ENCODE measurements around the gene KRT4.

KRT4 gene

DNA sequence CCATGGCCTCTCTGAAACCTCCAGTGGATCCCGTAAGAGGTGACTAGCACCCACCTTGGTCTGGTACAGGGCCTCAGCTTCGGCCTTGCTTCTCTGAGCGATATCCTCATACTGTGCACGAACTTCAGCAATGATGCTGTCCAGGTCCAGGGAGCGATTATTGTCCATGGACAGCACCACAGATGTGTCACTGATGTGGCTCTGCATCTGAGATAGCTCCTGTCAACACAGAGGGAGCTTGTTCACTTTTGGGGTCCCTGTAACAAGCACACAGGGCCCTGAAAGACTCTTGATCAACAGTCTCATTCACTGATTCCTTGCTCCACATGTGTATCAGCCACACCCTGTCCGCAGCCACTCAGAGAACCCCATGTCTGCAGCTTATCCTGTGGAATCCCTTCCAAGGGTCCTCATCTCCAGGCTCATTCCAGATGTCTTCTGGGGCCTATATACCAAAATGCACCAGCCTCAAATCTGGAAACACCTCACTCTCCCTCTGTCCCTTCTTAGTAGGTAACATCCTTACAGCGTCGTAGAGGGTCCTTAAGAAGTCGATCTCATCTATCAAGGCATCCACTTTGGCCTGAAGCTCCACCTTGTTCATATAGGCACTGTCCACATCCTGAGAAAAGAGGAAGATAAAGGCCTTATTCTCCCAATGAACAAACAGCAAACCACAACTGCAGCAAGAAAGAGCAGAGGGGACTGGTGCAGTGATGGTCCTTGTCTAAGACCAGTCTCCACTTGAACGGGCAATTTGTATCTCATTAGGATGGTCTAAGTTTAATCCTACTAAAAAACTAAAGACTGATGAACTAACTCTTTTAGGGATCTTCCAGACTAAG lies 21.5 kb downstream of the KRT4 start:
- no peak for DNase-seq (ENCODE audit: low spot score)

DNA sequence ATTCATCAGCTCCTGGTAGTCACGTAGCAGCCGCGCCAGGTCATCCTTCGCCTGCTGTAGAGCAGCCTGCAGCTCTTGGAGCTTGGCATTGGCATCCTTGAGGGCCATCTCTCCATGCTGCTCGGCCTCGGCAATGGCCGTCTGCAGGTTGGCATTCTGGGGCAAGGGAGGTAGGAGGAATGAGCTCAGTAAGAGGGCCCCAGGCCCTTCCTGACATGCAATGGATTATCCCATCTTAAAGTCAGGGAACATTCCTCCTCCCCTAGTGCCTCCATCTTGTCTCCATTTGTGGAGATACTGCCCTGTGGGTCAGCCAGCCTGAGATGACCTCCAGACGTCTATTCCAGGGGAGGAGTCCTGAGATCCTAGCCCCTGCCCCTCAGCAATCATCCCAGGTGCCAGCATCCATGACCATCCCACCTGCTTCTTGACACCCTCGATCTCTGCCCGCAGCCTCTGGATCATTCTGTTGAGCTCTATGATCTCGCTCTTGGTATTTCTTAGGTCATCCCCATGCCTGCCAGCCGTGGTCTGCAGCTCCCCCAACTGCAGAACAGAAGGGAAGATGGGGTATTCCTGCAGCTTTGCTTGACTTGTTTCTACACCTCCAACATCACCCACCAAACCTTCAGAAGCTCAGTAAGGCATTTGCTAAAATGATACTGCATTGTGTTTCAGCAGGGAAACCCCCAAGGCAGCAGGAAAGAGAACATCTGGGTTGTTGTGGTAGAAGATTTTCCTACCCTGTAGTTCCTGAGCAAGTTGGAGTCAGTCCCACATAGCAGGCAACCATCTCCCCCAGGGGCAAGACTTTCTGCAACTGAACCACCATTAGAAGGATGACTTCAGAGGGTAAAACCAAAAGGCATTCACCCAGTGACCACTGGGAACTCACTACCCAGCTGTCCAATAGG lies 22.4 kb downstream of the KRT4 start:
- no peak for DNase-seq (ENCODE audit: low spot score)

DNA sequence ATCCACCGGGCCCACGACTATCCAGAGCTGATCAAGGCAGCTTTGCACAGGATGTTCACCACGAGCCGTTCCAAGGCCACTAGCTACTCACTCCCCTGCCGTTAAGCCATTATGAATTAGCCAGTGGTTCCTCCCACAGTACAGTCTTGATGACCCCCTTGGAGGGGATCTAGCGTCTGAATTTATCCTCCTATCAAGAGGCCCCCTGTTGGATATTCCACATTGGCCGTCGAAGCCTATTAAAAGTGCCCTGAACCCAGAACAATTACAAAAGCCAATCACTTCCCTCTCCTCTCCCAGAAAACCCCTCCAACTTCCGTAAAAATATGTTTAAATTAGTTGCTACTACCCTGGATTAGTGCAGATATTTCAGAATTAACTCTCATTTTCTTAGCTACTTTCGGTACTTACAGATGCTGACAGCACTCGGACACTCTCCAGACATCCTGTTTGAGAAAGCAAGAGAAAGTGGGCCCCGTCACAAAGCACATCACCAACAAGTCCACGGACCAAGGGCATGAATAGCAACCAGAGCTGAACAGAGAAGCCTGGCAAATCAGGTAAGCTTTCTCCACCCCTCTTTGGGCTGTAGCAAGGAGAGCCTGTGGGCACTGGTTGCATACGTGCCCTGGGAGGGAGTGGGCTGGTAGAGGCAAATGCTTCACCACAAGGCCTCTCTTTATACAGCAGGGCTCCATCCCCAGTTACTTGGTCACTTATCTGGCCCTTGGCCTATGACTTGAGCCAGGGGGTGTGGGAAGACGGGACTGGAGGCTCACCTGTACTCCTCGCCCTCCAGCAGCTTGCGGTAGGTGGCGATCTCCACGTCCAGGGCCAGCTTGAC lies 23.3 kb downstream of the KRT4 start:
- no peak for DNase-seq (ENCODE audit: low spot score)

GRCh38 chr12:52789637-52790426 lies 24.1 kb downstream of the KRT4 start:
- no peak for DNase-seq (ENCODE audit: low spot score)

DNA sequence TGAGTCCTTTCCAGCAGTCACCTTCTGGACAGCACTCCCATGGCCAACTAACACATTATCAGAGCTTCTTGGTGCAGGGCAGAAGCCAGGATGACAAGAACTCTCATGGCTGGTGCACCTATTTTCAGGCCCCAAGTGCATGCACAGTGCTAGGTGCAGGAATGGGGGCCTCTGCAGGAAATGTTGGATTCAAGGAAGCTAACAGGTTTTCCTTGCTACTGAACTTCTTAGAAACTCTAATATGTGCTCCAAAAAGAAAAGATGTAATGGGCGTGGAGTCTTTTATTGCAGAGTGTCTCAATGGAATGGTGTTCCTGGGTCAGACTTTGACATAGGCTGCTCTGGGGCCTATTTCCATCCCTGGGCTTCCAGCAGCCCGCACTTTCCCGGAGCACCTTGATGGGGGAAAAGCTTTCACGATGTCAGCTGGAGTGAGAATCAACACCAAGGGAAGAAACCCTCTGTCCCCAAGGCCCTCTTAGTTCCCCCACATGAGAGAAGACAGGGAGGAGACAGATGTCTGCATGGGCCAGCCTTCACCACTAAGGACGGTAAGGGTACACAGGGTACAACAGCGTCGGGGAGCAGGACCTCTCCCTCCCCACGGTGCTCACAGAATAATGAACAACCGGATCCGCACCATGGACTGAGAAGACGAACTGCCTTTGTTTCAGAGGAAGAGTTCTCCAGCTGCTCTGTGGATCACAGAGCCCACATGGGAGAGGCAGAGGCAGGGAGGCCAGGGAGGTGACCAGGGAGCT lies 24.9 kb downstream of the KRT4 start:
- DNase-seq (ENCODE audit: low spot score), result no peak

DNA sequence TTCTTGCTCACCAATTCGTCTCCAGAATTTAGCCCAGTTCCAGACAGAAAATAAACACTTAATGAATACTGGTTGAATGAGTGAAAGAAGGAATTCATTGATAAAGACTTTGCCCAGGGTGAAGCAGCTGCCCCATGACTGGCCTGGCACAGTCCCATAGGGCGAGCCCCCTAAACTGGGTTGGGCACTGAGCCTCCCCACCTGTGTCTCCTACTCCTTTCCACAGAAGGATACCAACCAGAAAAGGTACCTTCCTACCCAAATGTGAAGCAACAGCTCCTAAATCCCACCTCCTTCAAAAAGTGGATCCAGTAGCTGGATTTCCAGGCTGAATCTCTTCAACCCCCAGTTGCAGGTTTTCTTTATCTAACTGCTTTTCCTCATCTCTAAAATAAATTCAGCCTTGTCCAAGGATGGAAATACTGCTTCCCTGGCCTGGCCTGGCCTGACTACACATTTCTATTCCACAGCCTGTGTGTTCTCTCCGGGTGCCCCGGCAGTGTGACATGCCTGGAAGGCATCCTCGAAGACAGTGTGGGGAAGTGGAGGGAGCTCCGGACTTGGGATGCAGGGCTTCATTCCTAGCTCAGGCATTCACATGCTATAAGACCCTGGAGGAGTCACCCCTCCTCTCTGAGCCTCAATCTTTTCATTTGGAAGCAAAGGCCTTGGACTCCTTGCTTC lies 25.6 kb downstream of the KRT4 start:
- no peak for DNase-seq (ENCODE audit: low spot score)

- DNase-seq (ENCODE audit: low spot score), result no peak
These were observed 26.4 kb downstream of the KRT4 start for GRCh38 chr12:52787324-52788191.

- DNase-seq (ENCODE audit: low spot score), result no peak
These were observed 29.0 kb downstream of the KRT4 start for GRCh38 chr12:52784909-52785308.

GRCh38 chr12:52783563-52784316 lies 30.2 kb downstream of the KRT4 start:
- DNase-seq (ENCODE audit: low spot score), result no peak

- DNase-seq (ENCODE audit: low spot score), result no peak
These were observed 31.4 kb downstream of the KRT4 start for GRCh38 chr12:52782502-52782901.

DNA sequence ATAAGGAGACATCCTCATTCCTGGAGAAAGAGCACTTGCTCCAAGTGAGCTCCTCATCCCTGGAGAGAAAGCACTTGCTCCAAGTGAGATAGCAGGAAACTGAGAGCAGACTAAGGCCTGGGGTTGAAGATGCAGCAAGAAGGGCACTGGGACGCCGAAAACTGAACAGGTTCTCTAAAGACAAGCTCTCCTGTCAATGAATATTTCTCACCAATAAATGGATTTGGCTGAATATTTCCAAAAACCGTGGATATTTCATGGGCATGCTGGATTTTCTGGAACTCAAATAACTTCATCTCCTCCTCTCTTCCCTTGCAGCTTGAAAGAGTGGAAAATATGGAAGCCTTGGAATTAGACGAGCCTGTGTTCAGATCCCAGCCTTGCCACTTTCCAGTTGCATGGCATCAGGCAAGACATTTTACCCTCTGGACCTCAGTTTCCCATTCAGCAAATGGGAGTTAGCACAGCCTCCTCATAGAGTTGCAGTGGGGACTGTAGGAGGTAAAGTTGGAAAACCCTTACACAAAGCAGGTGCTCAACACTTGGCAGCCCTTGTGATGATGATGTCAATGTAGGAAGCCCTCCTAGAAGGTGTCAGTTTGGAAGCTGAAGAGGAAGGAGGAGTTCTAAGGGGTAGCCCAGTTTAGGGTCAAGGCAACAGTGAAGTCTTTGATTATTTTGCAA lies 32.4 kb downstream of the KRT4 start:
- DNase-seq (ENCODE audit: low spot score), result no peak

DNA sequence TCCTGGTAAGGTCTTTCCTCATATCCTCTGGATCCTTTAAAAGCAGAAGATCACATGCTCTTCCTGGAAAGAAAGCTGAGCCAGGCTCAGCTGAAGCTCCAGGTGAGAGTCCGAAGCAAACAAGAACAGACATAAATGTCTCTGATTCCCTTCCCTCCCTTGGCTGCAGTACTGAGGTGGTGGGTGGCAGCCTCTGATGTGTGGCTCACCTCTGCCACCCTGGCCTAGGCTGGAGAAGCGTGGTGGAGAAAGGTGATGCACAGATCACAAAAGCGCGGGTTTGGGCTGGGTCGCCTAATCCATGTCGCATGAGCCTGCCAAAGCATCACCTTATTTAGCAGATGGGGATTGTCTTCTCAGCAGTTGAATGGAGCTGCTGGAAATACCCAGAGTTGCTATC lies 34.0 kb downstream of the KRT4 start:
- no peak for DNase-seq (ENCODE audit: low spot score)

- no peak for DNase-seq (ENCODE audit: low spot score)
These were observed 35.1 kb downstream of the KRT4 start for GRCh38 chr12:52778833-52779232.

GRCh38 chr12:52777566-52777965 lies 36.4 kb downstream of the KRT4 start:
- no peak for DNase-seq (ENCODE audit: low spot score)

DNA sequence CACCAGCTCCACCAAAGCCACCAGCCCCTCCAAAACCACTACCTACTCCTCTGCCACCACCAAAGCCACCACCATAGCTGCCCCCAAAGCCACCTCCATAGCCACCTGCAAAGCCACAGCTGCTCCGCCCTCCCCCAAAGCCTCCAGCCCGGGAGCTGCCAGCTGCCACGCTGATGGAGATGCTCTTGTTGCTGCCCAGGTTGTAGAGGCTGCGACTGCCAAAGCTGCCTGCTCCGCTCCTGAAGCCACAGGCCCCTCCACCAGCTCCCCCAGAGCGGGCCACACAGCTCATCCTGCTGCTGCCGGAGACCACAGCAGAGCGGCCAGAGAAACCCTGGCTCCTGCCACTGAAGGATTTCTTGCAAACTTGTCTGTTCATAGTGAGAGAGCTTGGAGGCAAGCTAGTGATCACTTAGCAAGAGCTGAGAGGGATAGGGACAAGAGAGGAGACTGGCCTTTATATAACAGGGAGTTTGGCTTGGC lies 37.0 kb downstream of the KRT4 start, which contains the start of gene KRT76:
Gene KRT76, minus strand, starts transcription at position 433 of the 483 bp plus-strand sequence. Its CDS starts 54 bp downstream, at position 379.
- no peak for DNase-seq (ENCODE audit: low spot score)

DNA sequence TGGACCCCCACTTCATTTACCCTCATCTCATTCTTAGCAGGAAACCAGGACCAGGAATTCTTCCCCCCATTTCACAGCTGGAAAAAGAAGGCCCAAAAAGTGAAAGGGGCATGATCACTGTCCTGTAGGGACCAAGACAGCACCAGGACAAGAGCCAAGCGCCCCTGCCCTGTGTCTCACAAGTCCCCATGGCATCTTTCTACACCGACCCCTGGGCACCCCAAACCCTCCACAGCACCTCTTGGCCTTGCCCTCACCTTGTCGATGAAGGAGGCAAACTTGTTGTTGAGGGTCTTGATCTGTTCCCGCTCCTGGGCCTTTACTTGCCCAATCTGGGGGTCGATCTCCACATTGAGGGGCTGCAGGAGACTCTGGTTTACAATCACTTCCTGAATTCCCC lies 37.5 kb downstream of the KRT4 start:
- no peak for DNase-seq (ENCODE audit: low spot score)

DNA sequence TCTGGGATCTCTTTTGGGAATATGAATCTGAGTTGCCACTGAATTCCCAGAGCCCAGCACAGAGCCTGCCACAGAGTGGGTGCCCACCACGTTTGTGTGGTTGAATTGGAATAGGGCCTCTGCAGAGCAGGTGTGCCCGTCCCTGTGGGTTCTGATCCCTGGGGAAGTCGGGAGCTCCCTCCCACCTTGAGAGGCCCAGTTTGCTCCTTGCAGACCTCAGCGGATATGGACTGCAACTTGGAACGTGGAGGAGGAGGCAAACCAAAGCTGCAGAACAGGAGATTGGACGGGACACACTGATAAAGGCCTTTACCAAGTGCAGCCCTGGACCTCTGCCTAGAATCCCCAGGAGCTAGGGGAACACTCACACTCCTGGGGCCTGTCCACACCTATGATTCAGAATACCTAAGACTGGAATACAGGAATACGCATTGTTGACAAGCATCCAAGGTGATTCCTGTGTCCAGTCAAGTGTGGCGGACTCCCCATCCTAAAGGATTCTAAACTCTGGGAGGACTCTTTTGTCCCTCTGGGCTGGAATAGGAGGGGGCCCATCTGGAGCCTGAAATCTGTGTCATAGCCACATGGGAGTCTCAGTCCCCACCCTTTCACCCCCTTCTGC lies 39.2 kb downstream of the KRT4 start:
- no peak for DNase-seq (ENCODE audit: low spot score)

Measured in AG08395 (cell line).